ENCODE data around the gene MND1.

DNA sequence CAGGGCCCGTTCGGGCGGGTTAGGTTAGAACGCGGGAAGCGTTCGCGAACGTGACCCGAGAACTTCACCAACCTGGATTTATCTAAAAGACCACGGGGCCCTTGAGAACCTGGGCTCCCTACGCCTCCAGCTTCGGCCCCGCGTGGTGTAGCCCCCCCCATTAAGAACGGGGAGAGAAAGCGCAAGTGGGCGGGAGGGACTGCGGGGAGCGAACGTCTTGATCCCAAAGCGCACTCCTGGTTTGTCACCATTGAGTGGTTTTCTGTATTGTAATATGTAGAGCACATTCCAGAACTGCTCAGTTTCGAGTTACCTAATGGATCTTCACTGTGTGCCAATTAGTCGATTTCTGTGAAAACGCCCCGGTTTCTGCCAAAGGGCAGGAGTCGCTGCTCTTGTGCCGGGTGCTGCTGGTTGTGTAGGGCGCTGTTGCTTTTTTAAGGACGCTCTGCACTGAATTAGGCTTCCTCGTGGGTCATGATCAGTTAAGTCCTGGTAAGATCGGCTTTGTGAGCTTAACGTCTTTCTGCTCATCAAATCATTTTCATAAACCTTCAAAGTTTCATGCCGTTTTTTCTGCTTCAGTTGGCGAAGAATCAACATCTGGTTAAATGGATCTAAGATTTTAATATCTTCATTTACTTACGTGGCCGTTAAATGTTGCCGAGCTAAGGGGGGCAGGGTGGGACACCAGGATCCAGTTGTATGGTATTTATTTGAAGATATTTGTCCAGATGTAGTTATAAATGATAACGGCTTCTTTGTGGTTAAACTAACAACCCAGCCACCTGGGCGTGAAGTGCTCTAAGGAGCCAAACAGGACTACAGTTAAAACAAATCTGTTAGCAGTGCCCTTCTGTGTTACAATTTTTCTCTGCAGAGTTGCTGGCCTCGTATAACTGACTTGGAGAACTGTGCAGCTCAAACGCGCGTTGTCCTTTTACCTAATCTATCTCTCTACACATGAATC, 809 bp downstream of the MND1 start:
- TF ChIP-seq CTCF (IDR thresholded peaks at IDR 0.05 in 8 of 11, conservative IDR thresholded peaks at IDR 0.05 in 3 of 11) (no peak), POLR2A (IDR thresholded peaks at IDR 0.05) (no peak)
